ENCODE results near the gene FXN. TPM values are rescaled to one million over a fixed set of nuclear protein-coding genes. Genes with fewer than 3 reads are reported as not detected.
"Not testable (repeated sequence)": the region's sequence is repeated elsewhere in the genome, so short reads cannot be mapped to it uniquely, and the experiment has no call there.

FXN gene
- total RNA-seq, 2 experiments from 2014 or later: 12.2 to 12.9 TPM

DNA sequence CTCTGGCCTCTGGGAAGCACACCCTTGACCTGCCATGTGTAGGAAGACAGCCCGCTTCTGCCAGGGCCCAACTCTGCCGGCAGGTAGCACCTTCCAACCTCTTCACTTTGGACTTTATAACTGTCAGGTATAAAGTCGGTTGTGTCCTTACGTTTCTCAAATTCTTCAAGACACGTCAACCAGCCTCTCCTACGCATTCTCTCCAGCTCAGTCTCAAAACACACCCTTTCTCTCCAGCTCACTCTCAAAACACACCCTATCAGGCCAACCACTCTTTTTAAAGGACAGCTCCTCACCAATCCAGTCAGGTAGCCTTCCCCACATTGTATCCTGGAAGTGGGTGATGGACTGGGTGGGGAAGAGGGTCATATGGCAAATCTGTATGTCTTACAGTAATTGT lies 13.5 kb downstream of the FXN start:
- H3K36me3 Mint-ChIP-seq (ENCODE audit: low read depth): peaks cover 61% of the 10 kb centered on the region
- H3K9me3 Mint-ChIP-seq: no peaks in the 10 kb centered on the region
- no peak overlapping the region for H3K4me3 ChIP-seq (ENCODE audit: low read length)
- peaks cover 14% of the 10 kb centered on the region for H3K4me1 Mint-ChIP-seq (ENCODE audit: low read depth)
- H3K9me3 ChIP-seq (ENCODE audit: control insufficient read depth in 1 of 2, insufficient read depth in 1 of 2, low read length in 2 of 2): no peaks in the 10 kb centered on the region
- peaks cover 31% of the 10 kb centered on the region for H3K36me3 ChIP-seq (ENCODE audit: insufficient read depth, low read length)
- DNase-seq (no peak), ATAC-seq (ENCODE audit: poor library complexity) (no peak)
- no peaks in the 10 kb centered on the region for H3K27me3 ChIP-seq (ENCODE audit: control insufficient read depth in 1 of 2, insufficient read depth in 2 of 2, low read length in 2 of 2)
- H3K27me3 Mint-ChIP-seq: no peaks in the 10 kb centered on the region
- ChIA-PET POLR2A (interaction anchor here (1.2 kb wide), 1 partner anchor 13 kb away, joined by 5 read pairs; no protein-coding TSS in a partner anchor), CTCF (no interaction called here)
- no peak overlapping the region for H3K27ac ChIP-seq (ENCODE audit: low read depth in 1 of 2, low read length in 2 of 2)
- no peak overlapping the region for H3K4me3 Mint-ChIP-seq
- intact Hi-C loops (cut with DNase I, micrococcal nuclease): no loop called here
- TF ChIP-seq, protein P1, sequence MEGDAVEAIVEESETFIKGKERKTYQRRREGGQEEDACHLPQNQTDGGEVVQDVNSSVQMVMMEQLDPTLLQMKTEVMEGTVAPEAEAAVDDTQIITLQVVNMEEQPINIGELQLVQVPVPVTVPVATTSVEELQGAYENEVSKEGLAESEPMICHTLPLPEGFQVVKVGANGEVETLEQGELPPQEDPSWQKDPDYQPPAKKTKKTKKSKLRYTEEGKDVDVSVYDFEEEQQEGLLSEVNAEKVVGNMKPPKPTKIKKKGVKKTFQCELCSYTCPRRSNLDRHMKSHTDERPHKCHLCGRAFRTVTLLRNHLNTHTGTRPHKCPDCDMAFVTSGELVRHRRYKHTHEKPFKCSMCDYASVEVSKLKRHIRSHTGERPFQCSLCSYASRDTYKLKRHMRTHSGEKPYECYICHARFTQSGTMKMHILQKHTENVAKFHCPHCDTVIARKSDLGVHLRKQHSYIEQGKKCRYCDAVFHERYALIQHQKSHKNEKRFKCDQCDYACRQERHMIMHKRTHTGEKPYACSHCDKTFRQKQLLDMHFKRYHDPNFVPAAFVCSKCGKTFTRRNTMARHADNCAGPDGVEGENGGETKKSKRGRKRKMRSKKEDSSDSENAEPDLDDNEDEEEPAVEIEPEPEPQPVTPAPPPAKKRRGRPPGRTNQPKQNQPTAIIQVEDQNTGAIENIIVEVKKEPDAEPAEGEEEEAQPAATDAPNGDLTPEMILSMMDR (IDR thresholded peaks at IDR 0.05): no peak
- H3K27ac Mint-ChIP-seq: no peak overlapping the region
- peaks cover 4% of the 10 kb centered on the region for H3K4me1 ChIP-seq (ENCODE audit: insufficient read depth, low read length)

DNA sequence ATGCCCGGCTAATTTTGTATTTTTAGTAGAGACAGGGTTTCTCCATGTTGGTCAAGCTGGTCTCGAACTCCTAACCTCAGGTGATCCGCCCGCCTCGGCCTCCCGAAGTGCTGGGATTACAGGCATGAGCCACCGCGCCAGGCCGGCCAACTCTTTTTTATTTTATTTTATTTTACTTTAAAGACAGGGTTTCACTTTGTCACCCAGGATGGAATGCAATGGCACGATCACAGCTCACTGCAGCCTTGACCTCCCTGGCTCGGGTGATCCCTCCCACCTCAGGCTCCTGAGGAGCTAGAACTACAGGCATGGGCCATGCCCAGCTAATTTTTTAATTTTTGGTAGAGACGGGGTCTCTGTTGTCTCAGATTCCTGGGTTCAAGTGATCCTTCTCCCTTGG lies 15.4 kb downstream of the FXN start:
- H3K27ac ChIP-seq (ENCODE audit: low read depth in 1 of 2, low read length in 2 of 2); H3K4me1 Mint-ChIP-seq (ENCODE audit: low read depth); CTCF ChIA-PET; H3K27me3 Mint-ChIP-seq; H3K9me3 Mint-ChIP-seq; ATAC-seq (ENCODE audit: poor library complexity); H3K27ac Mint-ChIP-seq; H3K4me1 ChIP-seq (ENCODE audit: insufficient read depth, low read length); H3K4me3 ChIP-seq (ENCODE audit: low read length); H3K9me3 ChIP-seq (ENCODE audit: control insufficient read depth in 1 of 2, insufficient read depth in 1 of 2, low read length in 2 of 2); POLR2A ChIA-PET; H3K4me3 Mint-ChIP-seq; H3K27me3 ChIP-seq (ENCODE audit: control insufficient read depth in 1 of 2, insufficient read depth in 2 of 2, low read length in 2 of 2); DNase-seq: not testable (repeated sequence)
- intact Hi-C loops (cut with DNase I, micrococcal nuclease): loop anchor here (5.0 to 10.0 kb wide), 3 partner anchors 494 to 826 kb away; no protein-coding TSS in a partner anchor
- H3K36me3 ChIP-seq (ENCODE audit: insufficient read depth, low read length): peaks cover 34% of the 10 kb centered on the region
- peaks cover 64% of the 10 kb centered on the region for H3K36me3 Mint-ChIP-seq (ENCODE audit: low read depth)

DNA sequence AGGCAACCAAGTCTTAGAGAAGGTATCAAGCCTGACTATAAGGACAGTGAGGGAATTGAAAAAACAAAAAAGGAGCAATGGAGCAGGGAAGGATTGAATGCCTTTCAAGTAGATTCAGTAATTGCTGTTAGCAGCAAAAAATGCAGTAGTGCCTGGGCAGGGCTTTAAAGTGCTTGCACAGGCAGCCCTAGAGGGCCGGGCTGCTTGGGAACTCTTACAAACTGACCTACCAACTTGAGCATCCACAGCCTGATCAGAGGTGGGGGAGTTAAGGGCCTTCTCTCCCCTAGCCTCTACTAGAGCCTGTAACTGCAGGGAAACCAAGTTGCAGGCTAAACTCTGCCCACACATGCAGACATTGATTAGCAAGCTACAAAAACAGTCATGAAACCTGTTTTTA lies 19.4 kb downstream of the FXN start:
- H3K9me3 ChIP-seq (ENCODE audit: control insufficient read depth in 1 of 2, insufficient read depth in 1 of 2, low read length in 2 of 2): no peaks in the 10 kb centered on the region
- Mint-ChIP-seq H3K27me3 (no peaks in the 10 kb centered on the region), H3K9me3 (no peaks in the 10 kb centered on the region), H3K27ac (no peak overlapping the region), H3K36me3 (ENCODE audit: low read depth) (peaks cover 61% of the 10 kb centered on the region), H3K4me3 (no peak overlapping the region), H3K4me1 (ENCODE audit: low read depth) (no peaks in the 10 kb centered on the region)
- no peaks in the 10 kb centered on the region for H3K27me3 ChIP-seq (ENCODE audit: control insufficient read depth in 1 of 2, insufficient read depth in 2 of 2, low read length in 2 of 2)
- intact Hi-C loops (cut with DNase I, micrococcal nuclease): loop anchor here (1.0 to 10.0 kb wide), 4 partner anchors 138 to 822 kb away; no protein-coding TSS in a partner anchor
- ATAC-seq (ENCODE audit: poor library complexity): no peak
- no peak overlapping the region for H3K4me3 ChIP-seq (ENCODE audit: low read length)
- no peak overlapping the region for H3K27ac ChIP-seq (ENCODE audit: low read depth in 1 of 2, low read length in 2 of 2)
- TF ChIP-seq, protein P1 (IDR thresholded peaks at IDR 0.05): no peak
- DNase-seq: no peak
- H3K4me1 ChIP-seq (ENCODE audit: insufficient read depth, low read length): no peaks in the 10 kb centered on the region
- ChIA-PET POLR2A (interaction anchor here (0.6 kb wide), 1 partner anchor 20 kb away, joined by 3 read pairs; no protein-coding TSS in a partner anchor), CTCF (interaction anchor here (0.6 to 2.2 kb wide), 2 partner anchors 20 to 36 kb away, joined by 4 to 7 read pairs; partner anchors contain the start of gene FXN)
- peaks cover 23% of the 10 kb centered on the region for H3K36me3 ChIP-seq (ENCODE audit: insufficient read depth, low read length)

Measured in CD4-positive, alpha-beta T cell (primary cell).